ENCODE measurements around the gene MYLK. TPM values are rescaled to one million over a fixed set of nuclear protein-coding genes. Genes with fewer than 3 reads are reported as not detected.

Gene MYLK
- total and polyA plus RNA-seq, 2 of the 4 experiments (the other 2 are of a cell fraction): 299 to 484 TPM

DNA sequence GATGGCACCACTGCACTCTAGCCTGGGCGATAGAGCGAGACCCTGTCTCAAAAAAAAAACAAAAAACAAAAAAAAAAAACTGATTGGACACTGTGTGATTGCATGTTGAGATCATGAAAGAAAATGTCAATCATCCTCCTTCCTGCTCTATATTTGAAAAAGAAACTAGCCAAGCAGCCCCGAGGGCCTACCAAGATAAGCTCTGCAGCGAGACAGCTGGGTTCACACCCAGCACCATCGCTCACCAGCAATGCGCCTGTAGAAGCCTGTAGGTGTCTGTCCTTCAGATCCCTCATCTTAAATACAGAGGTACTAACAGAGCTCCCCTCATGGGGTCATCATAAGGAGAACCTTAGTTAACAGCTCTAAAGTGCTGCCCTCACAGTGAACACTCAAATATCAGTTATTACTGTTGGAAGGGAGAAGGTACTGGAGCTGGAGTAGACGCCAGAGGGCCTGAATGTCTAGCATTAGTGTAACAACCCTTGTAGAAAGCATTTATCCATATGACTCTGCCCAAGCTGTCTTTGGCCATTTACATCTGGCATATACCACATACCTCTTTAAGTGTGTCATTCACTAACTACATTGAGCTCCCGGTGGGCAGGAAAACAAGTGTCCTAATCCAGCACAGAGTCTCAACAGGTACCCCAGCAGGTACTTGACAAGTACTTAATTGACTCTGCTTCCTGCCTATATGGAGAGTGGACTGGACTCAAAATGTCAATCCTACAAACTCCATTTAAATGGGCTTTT, 22.9 kb downstream of the MYLK start:
- ChIA-PET POLR2A (ENCODE audit: unreplicated experiment) (no interaction called here), CTCF (interaction anchor here (0.6 to 1.0 kb wide), 3 partner anchors 9 to 138 kb away, joined by 3 to 4 read pairs (median 3); no protein-coding TSS in a partner anchor)
- in situ Hi-C loops (cut with MboI; ENCODE audit: low sequenced_read_pairs): no loop called here
- Histone ChIP-seq H3K14ac (replicated peaks; ENCODE audit: low read depth, low read length) (0 out of 2 replicates have a peak overlapping the region, but pooled peaks have one; percentile 26), H3K27me3 (ENCODE audit: control insufficient read depth, insufficient read depth, low read length) (no peaks in the 10 kb centered on the region), H4K20me1 (ENCODE audit: insufficient read depth, low read length) (peaks cover 30% of the 10 kb centered on the region; the same call in 1 of the 2 replicates), H4K8ac (ENCODE audit: low read depth in 2 of 2, low read length in 2 of 2) (no peak overlapping the region), H2AFZ (replicated peaks; ENCODE audit: low read length, poor library complexity) (no peak overlapping the region), H2BK5ac (ENCODE audit: low read depth, low read length, poor library complexity, severe bottlenecking) (no peak overlapping the region), H3K4me1 (ENCODE audit: control insufficient read depth, insufficient read depth, low read length) (peaks cover 32% of the 10 kb centered on the region), H3K9ac (ENCODE audit: low read depth, low read length) (no peak overlapping the region), H2BK120ac (ENCODE audit: low read depth, low read length) (no peak overlapping the region), H3K4me3 (ENCODE audit: insufficient read depth, low read depth, low read length) (no peak overlapping the region), H2BK15ac (ENCODE audit: low read depth, low read length) (no peak overlapping the region), H3K18ac (ENCODE audit: low read depth, low read length) (no peak overlapping the region; the same call in 1 of the 2 replicates), H2BK20ac (ENCODE audit: low read depth, low read length) (no peak overlapping the region), H3K23ac (ENCODE audit: low read depth, low read length) (peak overlapping the region; percentile 14; the same call in 1 of the 2 replicates), H3K9me3 (ENCODE audit: control insufficient read depth, insufficient read depth, low read length) (peaks cover 3% of the 10 kb centered on the region; the same call in 1 of the 2 replicates), H3K56ac (ENCODE audit: extremely low read depth, insufficient read depth, low read length) (no peak overlapping the region), H3K36me3 (ENCODE audit: control insufficient read depth, insufficient read depth, low read length) (peaks cover 21% of the 10 kb centered on the region), H2AK9ac (replicated peaks; ENCODE audit: low read depth, low read length, poor library complexity) (no peak overlapping the region), H3K4me2 (ENCODE audit: low read depth, low read length) (no peak overlapping the region), H3K27ac (ENCODE audit: insufficient read depth, low read length) (no peak overlapping the region), H4K5ac (ENCODE audit: low read depth, low read length) (peak overlapping the region; percentile 58; the same call in 1 of the 2 replicates), H3K9me1 (ENCODE audit: insufficient read depth, low read length) (peaks cover 17% of the 10 kb centered on the region), H2AK5ac (ENCODE audit: low read depth, low read length) (no peak overlapping the region; the same call in 1 of the 2 replicates), H3K4ac (ENCODE audit: low read depth, low read length) (no peak overlapping the region), H4K91ac (ENCODE audit: insufficient read depth, low read depth, low read length) (no peak overlapping the region), H3K79me1 (ENCODE audit: low read depth in 1 of 2, low read length in 2 of 2) (peaks cover 43 to 76% of the 10 kb centered on the region in 2 experiments)
- DNase-seq (no peak), ATAC-seq (ENCODE audit: low read depth) (no peak; the same call in 1 of the 2 replicates)
- intact Hi-C loops (cut with micrococcal nuclease): no loop called here
- dilution Hi-C loops (cut with HindIII; ENCODE audit: low sequenced_read_pairs, unreplicated experiment): no loop called here
- no CpG with 5 or more reads among the region's 8 CpGs for WGBS, 2 experiments (ENCODE audit: extremely low coverage in 2 of 2, insufficient read length in 1 of 2)
- BruUV-seq (replicated peaks): no TSS peak
- TF ChIP-seq, protein P1, sequence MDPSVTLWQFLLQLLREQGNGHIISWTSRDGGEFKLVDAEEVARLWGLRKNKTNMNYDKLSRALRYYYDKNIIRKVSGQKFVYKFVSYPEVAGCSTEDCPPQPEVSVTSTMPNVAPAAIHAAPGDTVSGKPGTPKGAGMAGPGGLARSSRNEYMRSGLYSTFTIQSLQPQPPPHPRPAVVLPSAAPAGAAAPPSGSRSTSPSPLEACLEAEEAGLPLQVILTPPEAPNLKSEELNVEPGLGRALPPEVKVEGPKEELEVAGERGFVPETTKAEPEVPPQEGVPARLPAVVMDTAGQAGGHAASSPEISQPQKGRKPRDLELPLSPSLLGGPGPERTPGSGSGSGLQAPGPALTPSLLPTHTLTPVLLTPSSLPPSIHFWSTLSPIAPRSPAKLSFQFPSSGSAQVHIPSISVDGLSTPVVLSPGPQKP (IDR thresholded peaks at IDR 0.05; ENCODE audit: borderline replicate concordance, low read depth, low read length): no peak
- TF ChIP-seq MAZ (IDR thresholded peaks at IDR 0.05; ENCODE audit: borderline replicate concordance, low read depth, low read length) (no peak), NFE2L2 (IDR thresholded peaks at IDR 0.05; ENCODE audit: low read depth, low read length) (no peak), RAD21 (IDR thresholded peaks at IDR 0.05; ENCODE audit: low read length) (no peak), CHD1 (IDR thresholded peaks at IDR 0.05; ENCODE audit: low read depth, low read length) (no peak), CEBPB (IDR thresholded peaks at IDR 0.05; ENCODE audit: low read depth, low read length) (no peak), POLR2A (IDR thresholded peaks at IDR 0.05; ENCODE audit: low read depth, low read length) (no peak), MAFK (IDR thresholded peaks at IDR 0.05; ENCODE audit: low read depth, low read length) (no peak), RCOR1 (IDR thresholded peaks at IDR 0.05; ENCODE audit: insufficient replicate concordance, low read length) (no peak), RFX5 (IDR thresholded peaks at IDR 0.05; ENCODE audit: low read depth, low read length) (no peak), SMC3 (IDR thresholded peaks at IDR 0.05; ENCODE audit: low read depth, low read length) (no peak), MXI1 (IDR thresholded peaks at IDR 0.05; ENCODE audit: borderline replicate concordance, low read depth, low read length) (no peak), BHLHE40 (IDR thresholded peaks at IDR 0.05; ENCODE audit: low read depth, low read length) (no peak)
- TF ChIP-seq, protein P2, sequence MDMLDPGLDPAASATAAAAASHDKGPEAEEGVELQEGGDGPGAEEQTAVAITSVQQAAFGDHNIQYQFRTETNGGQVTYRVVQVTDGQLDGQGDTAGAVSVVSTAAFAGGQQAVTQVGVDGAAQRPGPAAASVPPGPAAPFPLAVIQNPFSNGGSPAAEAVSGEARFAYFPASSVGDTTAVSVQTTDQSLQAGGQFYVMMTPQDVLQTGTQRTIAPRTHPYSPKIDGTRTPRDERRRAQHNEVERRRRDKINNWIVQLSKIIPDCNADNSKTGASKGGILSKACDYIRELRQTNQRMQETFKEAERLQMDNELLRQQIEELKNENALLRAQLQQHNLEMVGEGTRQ (IDR thresholded peaks at IDR 0.05; ENCODE audit: low read depth, low read length): no peak

Measured in IMR-90 (cell line).